ENCODE data around the gene RERE.

GRCh38 chr1:8822373-8823294, 5.2 kb upstream of the RERE start:
- TF ChIP-seq, protein P1, sequence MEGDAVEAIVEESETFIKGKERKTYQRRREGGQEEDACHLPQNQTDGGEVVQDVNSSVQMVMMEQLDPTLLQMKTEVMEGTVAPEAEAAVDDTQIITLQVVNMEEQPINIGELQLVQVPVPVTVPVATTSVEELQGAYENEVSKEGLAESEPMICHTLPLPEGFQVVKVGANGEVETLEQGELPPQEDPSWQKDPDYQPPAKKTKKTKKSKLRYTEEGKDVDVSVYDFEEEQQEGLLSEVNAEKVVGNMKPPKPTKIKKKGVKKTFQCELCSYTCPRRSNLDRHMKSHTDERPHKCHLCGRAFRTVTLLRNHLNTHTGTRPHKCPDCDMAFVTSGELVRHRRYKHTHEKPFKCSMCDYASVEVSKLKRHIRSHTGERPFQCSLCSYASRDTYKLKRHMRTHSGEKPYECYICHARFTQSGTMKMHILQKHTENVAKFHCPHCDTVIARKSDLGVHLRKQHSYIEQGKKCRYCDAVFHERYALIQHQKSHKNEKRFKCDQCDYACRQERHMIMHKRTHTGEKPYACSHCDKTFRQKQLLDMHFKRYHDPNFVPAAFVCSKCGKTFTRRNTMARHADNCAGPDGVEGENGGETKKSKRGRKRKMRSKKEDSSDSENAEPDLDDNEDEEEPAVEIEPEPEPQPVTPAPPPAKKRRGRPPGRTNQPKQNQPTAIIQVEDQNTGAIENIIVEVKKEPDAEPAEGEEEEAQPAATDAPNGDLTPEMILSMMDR (IDR thresholded peaks at IDR 0.05): no peak
- no peak for TF ChIP-seq POLR2A (IDR thresholded peaks at IDR 0.05)

Data from uterus (tissue), 2 donors.